K562 (cell line): ENCODE data around the gene CCDC136. TPM values are rescaled to one million over a fixed set of nuclear protein-coding genes. Genes with fewer than 3 reads are reported as not detected.
A peak's percentile ranks its signal among the peaks of the same experiment; 100 is the strongest.

Experiments used
- BRF1 ChIP-seq: IDR thresholded peaks from 3 replicates; pipeline ENCODE4 v1.6.1; 2011; ENCODE audit warnings: borderline replicate concordance, mild to moderate bottlenecking; ENCODE audit not compliant: insufficient read length; ENCODE audit errors: extremely low read depth
- MAFK ChIP-seq: IDR thresholded peaks from 2 replicates; pipeline ENCODE4 v1.6.1; 2011; ENCODE audit warnings: low read length, improper control_type of control experiment
- MTA2 ChIP-seq: fragments of 450-650 bp; IDR thresholded peaks from 2 replicates; pipeline ENCODE4 v1.6.1; 2016; ENCODE audit warnings: low read depth
- MTA3 ChIP-seq: fragments of 450-650 bp; formaldehyde crosslinking; IDR thresholded peaks from 2 replicates; pipeline ENCODE4 v1.6.1; 2017; ENCODE audit warnings: mild to moderate bottlenecking, borderline replicate concordance
- PHB2 ChIP-seq: fragments of 450-650 bp; IDR thresholded peaks from 2 replicates; pipeline ENCODE4 v1.6.1; 2017; ENCODE audit warnings: low read depth
- PML ChIP-seq: IDR thresholded peaks from 2 replicates; pipeline ENCODE4 v1.6.1; 2012; ENCODE audit warnings: low read length, inconsistent platforms
- POLR2H ChIP-seq: IDR thresholded peaks from 2 replicates; pipeline ENCODE4 v1.6.1; 2016; ENCODE audit warnings: missing genetic modification characterization, low read depth, mild to moderate bottlenecking, control low read depth, missing compliant biosample characterization, moderate library complexity
- RBBP5 ChIP-seq: fragments of 200-600 bp; sonication (generic); IDR thresholded peaks from 2 replicates; pipeline ENCODE4 v1.6.1; 2012; ENCODE audit warnings: borderline replicate concordance, mild to moderate bottlenecking, low read length, control low read depth, inconsistent platforms; ENCODE audit not compliant: insufficient read depth, poor library complexity, severe bottlenecking
- TFAM ChIP-seq: fragments of 250-450 bp; sonication (Bioruptor Pico); conservative IDR thresholded peaks from 2 replicates; pipeline ENCODE4 v1.5.0; 2021; ENCODE audit warnings: mild to moderate bottlenecking, moderate library complexity
- TGIF2 ChIP-seq: sonication (generic); formaldehyde crosslinking; IDR thresholded peaks from 2 replicates; pipeline ENCODE4 v1.8.1; 2022; ENCODE audit warnings: mild to moderate bottlenecking, missing genetic modification reagents, moderate library complexity
- ZC3H11A ChIP-seq: IDR thresholded peaks from 2 replicates; pipeline ENCODE4 v1.6.1; 2012; ENCODE audit warnings: low read depth, low read length, improper control_type of control experiment
- polyA plus RNA-seq, 8 experiments: library from polyadenylated mRNA; depleted of rRNA in 4 of 8; stranded (reverse) in 5 of 8; unstranded in 3 of 8; fragments of >200 nt; fragmentation: Nextera tagmentation in 2 of 8; fragmentation: Illumina TruSeq in 1 of 8; extraction: Ambion mirVana in 2 of 8; extraction: Trizol in 1 of 8; gene quantifications; 2 replicates each; pipeline versions ENCODE4 v1.2.1 to v1.2.3, GENCODE V29; 2011 to 2014; ENCODE audit warnings: inconsistent platforms in 1 of 8, missing spikeins in 1 of 8
- total RNA-seq, 7 experiments: library from RNA; depleted of rRNA in 6 of 7; stranded (reverse); fragments of >200 nt in 6 of 7; fragmentation: Illumina TruSeq in 2 of 7; extraction: Trizol in 2 of 7; gene quantifications; 2 replicates each; pipeline versions ENCODE4 v1.2.1 to v1.2.3, GENCODE V29; 2011 to 2021; ENCODE audit warnings: low replicate concordance in 1 of 7
- TF ChIP-seq, protein P1 (sequence below): sonication (generic); formaldehyde crosslinking; IDR thresholded peaks from 2 replicates; pipeline ENCODE4 v1.8.1; 2023; ENCODE audit warnings: mild to moderate bottlenecking, missing genetic modification reagents
- TF ChIP-seq, protein P2 (sequence below): sonication (generic); formaldehyde crosslinking; IDR thresholded peaks from 2 replicates; pipeline ENCODE4 v1.9.0; 2022; ENCODE audit warnings: mild to moderate bottlenecking, missing genetic modification reagents
- TF ChIP-seq, protein P3 (sequence below): fragments of 250-450 bp; sonication (Bioruptor Pico); IDR thresholded peaks from 2 replicates; pipeline ENCODE4 v1.4.0; 2020; ENCODE audit warnings: mild to moderate bottlenecking, moderate library complexity, borderline replicate concordance
- TF ChIP-seq, protein P4 (sequence below): IDR thresholded peaks from 2 replicates; pipeline ENCODE4 v1.6.1; 2016; ENCODE audit warnings: missing genetic modification characterization, missing compliant biosample characterization
- TF ChIP-seq, protein P5 (sequence below): IDR thresholded peaks from 2 replicates; pipeline ENCODE4 v1.6.1; 2012; ENCODE audit warnings: low read depth, low read length, improper control_type of control experiment, borderline replicate concordance

The CCDC136 gene
- total and polyA plus RNA-seq, 9 of the 15 experiments (the other 6 are each of a cell fraction or from before 2014, with no cell fraction given) = 2.4 to 40.8 (median 26.5) TPM

DNA sequence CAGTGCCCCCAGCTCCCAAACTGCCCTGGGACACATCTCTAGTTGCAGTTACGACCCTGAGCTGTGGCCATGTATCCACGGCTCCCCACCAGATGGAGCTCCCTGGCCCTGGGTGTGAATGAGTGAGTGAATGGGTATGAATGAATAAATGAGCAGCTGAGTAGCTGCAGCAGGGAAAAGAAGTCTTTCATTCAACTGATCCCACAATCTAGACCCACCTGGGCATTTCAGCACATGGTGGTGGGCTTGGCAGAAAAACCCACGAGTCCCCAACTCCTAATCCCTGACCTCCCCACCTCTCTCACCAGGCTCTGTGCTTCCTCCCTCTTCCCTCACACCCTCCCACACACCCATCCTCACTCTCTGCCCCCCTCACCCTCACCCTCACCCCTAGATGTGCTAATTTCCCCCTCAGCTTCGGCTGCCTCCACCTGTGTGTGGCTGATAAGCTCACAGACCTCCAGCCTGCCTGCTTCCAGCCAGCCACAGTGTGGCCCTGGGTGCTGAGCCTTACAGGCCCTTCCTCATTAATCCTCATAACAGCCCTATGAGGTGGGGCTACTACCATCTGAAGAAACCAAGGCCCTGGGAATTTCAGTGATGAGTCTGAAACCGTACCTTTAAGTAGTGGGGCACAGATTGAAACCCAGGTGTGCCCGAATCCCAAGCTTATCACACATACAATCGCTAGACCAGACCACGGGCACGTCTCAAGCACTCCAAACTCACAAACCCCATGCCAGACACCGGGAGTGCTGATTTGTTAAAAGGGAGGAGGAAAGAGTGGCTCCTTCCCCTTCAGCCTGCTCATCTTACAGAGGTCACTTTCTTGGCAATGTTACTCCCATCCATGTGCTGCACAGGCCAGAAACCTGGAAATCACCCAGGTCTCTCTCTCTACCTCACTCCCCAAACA is 68.6 kb downstream of the CCDC136 start (continued):
- TF ChIP-seq, protein P1, sequence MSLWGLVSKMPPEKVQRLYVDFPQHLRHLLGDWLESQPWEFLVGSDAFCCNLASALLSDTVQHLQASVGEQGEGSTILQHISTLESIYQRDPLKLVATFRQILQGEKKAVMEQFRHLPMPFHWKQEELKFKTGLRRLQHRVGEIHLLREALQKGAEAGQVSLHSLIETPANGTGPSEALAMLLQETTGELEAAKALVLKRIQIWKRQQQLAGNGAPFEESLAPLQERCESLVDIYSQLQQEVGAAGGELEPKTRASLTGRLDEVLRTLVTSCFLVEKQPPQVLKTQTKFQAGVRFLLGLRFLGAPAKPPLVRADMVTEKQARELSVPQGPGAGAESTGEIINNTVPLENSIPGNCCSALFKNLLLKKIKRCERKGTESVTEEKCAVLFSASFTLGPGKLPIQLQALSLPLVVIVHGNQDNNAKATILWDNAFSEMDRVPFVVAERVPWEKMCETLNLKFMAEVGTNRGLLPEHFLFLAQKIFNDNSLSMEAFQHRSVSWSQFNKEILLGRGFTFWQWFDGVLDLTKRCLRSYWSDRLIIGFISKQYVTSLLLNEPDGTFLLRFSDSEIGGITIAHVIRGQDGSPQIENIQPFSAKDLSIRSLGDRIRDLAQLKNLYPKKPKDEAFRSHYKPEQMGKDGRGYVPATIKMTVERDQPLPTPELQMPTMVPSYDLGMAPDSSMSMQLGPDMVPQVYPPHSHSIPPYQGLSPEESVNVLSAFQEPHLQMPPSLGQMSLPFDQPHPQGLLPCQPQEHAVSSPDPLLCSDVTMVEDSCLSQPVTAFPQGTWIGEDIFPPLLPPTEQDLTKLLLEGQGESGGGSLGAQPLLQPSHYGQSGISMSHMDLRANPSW = no peak
- TF ChIP-seq, protein P2, sequence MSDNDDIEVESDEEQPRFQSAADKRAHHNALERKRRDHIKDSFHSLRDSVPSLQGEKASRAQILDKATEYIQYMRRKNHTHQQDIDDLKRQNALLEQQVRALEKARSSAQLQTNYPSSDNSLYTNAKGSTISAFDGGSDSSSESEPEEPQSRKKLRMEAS (CRISPR knock-in tag) = peak; percentile 77
- TF ChIP-seq, protein P3, sequence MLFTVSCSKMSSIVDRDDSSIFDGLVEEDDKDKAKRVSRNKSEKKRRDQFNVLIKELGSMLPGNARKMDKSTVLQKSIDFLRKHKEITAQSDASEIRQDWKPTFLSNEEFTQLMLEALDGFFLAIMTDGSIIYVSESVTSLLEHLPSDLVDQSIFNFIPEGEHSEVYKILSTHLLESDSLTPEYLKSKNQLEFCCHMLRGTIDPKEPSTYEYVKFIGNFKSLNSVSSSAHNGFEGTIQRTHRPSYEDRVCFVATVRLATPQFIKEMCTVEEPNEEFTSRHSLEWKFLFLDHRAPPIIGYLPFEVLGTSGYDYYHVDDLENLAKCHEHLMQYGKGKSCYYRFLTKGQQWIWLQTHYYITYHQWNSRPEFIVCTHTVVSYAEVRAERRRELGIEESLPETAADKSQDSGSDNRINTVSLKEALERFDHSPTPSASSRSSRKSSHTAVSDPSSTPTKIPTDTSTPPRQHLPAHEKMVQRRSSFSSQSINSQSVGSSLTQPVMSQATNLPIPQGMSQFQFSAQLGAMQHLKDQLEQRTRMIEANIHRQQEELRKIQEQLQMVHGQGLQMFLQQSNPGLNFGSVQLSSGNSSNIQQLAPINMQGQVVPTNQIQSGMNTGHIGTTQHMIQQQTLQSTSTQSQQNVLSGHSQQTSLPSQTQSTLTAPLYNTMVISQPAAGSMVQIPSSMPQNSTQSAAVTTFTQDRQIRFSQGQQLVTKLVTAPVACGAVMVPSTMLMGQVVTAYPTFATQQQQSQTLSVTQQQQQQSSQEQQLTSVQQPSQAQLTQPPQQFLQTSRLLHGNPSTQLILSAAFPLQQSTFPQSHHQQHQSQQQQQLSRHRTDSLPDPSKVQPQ (CRISPR knock-in tag) = 0 out of 2 replicates have a peak, but pooled peaks have one; percentile 37
- no peak for TF ChIP-seq BRF1
- peak; percentile 87 for TF ChIP-seq MTA3
- peak; percentile 93 for TF ChIP-seq PML
- TF ChIP-seq TGIF2 (CRISPR knock-in tag) = no peak
- 0 out of 2 replicates have a peak, but pooled peaks have one; percentile 32 for TF ChIP-seq POLR2H (tag)
- peak; percentile 96 for TF ChIP-seq MTA2
- no peak for TF ChIP-seq MAFK
- TF ChIP-seq, protein P4, sequence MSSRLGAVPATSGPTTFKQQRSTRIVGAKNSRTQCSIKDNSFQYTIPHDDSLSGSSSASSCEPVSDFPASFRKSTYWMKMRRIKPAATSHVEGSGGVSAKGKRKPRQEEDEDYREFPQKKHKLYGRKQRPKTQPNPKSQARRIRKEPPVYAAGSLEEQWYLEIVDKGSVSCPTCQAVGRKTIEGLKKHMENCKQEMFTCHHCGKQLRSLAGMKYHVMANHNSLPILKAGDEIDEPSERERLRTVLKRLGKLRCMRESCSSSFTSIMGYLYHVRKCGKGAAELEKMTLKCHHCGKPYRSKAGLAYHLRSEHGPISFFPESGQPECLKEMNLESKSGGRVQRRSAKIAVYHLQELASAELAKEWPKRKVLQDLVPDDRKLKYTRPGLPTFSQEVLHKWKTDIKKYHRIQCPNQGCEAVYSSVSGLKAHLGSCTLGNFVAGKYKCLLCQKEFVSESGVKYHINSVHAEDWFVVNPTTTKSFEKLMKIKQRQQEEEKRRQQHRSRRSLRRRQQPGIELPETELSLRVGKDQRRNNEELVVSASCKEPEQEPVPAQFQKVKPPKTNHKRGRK (tag) = no peak
- peak; percentile 92 for TF ChIP-seq PHB2
- no peak for TF ChIP-seq ZC3H11A
- no peak for TF ChIP-seq TFAM (CRISPR knock-in tag)
- no peak for TF ChIP-seq RBBP5
- TF ChIP-seq, protein P5, sequence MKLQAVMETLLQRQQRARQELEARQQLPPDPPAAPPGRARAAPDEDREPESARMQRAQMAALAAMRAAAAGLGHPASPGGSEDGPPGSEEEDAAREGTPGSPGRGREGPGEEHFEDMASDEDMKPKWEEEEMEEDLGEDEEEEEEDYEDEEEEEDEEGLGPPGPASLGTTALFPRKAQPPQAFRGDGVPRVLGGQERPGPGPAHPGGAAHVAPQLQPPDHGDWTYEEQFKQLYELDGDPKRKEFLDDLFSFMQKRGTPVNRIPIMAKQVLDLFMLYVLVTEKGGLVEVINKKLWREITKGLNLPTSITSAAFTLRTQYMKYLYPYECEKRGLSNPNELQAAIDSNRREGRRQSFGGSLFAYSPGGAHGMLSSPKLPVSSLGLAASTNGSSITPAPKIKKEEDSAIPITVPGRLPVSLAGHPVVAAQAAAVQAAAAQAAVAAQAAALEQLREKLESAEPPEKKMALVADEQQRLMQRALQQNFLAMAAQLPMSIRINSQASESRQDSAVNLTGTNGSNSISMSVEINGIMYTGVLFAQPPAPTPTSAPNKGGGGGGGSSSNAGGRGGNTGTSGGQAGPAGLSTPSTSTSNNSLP = peak; percentile 50; the same call in 1 of the 2 replicates
